Measurements from ENCODE around the gene NDST3.

NDST3 gene

GRCh38 chr4:118033148-118034052, 886 bp upstream of the NDST3 start:
- Histone ChIP-seq H3K27me3 (ENCODE audit: control insufficient read depth in 3 of 3, insufficient read depth in 3 of 3, low read depth in 1 of 3, low read length in 3 of 3) (peaks cover 0 to 15% (median 0%) of the 10 kb centered on the region in 3 experiments), H3K4ac (ENCODE audit: low read length) (no peak overlapping the region), H2BK12ac (ENCODE audit: low read length) (no peak overlapping the region), H4K8ac (ENCODE audit: low read depth, low read length) (no peak overlapping the region), H2AFZ (ENCODE audit: low read length) (peak overlapping the region; percentile 99), H3K36me3 (replicated peaks in 1 of 2; ENCODE audit: control insufficient read depth in 2 of 2, insufficient read depth in 2 of 2, low read length in 2 of 2) (no peaks in the 10 kb centered on the region), H2AK5ac (ENCODE audit: low read depth, low read length) (no peak overlapping the region), H3K9ac (ENCODE audit: low read depth, low read length, poor library complexity) (peak overlapping the region; percentile 81), H3K18ac (ENCODE audit: low read length) (peak overlapping the region; percentile 97), H3K4me3 (ENCODE audit: low read length in 2 of 2) (peak overlapping the region; percentile 49 to 96), H3K9me3 (replicated peaks in 1 of 2; ENCODE audit: control insufficient read depth in 2 of 2, insufficient read depth in 1 of 2, low read depth in 1 of 2, low read length in 2 of 2) (no peaks in the 10 kb centered on the region), H3K14ac (ENCODE audit: low read length) (no peak overlapping the region), H2BK15ac (ENCODE audit: low read length) (peak overlapping the region; percentile 89), H3K4me2 (ENCODE audit: insufficient read depth, low read length, poor library complexity, severe bottlenecking) (peak overlapping the region; percentile 66), H2BK120ac (ENCODE audit: low read depth, low read length) (no peak overlapping the region), H3K79me1 (ENCODE audit: low read depth, low read length) (no peaks in the 10 kb centered on the region), H3K23ac (ENCODE audit: low read depth, low read length, poor library complexity) (no peak overlapping the region), H3K4me1 (ENCODE audit: control insufficient read depth in 2 of 2, insufficient read depth in 1 of 2, low read depth in 1 of 2, low read length in 2 of 2) (no peaks in the 10 kb centered on the region), H2BK5ac (ENCODE audit: low read length) (no peak overlapping the region), H4K91ac (ENCODE audit: low read depth, low read length, poor library complexity) (no peak overlapping the region), H3K27ac (replicated peaks; ENCODE audit: low read length) (no peak overlapping the region)
- no CpG with 5 or more reads among the region's 100 CpGs for WGBS, 2 donors (ENCODE audit: extremely low coverage in 2 of 2, insufficient read length in 2 of 2, insufficient replicate concordance in 1 of 2)
- DNase-seq (ENCODE audit: low spot score), result peak; percentile 56

GRCh38 chr4:118035309-118035708, 1.0 kb downstream of the NDST3 start:
- Histone ChIP-seq H3K4me3 (ENCODE audit: low read length in 2 of 2) (no peak overlapping the region), H3K4ac (ENCODE audit: low read length) (no peak overlapping the region), H2BK12ac (ENCODE audit: low read length) (no peak overlapping the region), H3K14ac (ENCODE audit: low read length) (no peak overlapping the region), H2AK5ac (ENCODE audit: low read depth, low read length) (no peak overlapping the region), H4K8ac (ENCODE audit: low read depth, low read length) (no peak overlapping the region), H3K4me1 (ENCODE audit: control insufficient read depth in 2 of 2, insufficient read depth in 1 of 2, low read depth in 1 of 2, low read length in 2 of 2) (no peaks in the 10 kb centered on the region), H3K9ac (ENCODE audit: low read depth, low read length, poor library complexity) (no peak overlapping the region), H2BK15ac (ENCODE audit: low read length) (no peak overlapping the region), H3K9me3 (replicated peaks in 1 of 2; ENCODE audit: control insufficient read depth in 2 of 2, insufficient read depth in 1 of 2, low read depth in 1 of 2, low read length in 2 of 2) (no peaks in the 10 kb centered on the region), H3K18ac (ENCODE audit: low read length) (no peak overlapping the region), H3K27ac (replicated peaks; ENCODE audit: low read length) (no peak overlapping the region), H2BK5ac (ENCODE audit: low read length) (no peak overlapping the region), H2BK120ac (ENCODE audit: low read depth, low read length) (no peak overlapping the region), H3K79me1 (ENCODE audit: low read depth, low read length) (no peaks in the 10 kb centered on the region), H3K4me2 (ENCODE audit: insufficient read depth, low read length, poor library complexity, severe bottlenecking) (no peak overlapping the region), H2AFZ (ENCODE audit: low read length) (no peak overlapping the region), H4K91ac (ENCODE audit: low read depth, low read length, poor library complexity) (no peak overlapping the region), H3K23ac (ENCODE audit: low read depth, low read length, poor library complexity) (no peak overlapping the region), H3K27me3 (ENCODE audit: control insufficient read depth in 3 of 3, insufficient read depth in 3 of 3, low read depth in 1 of 3, low read length in 3 of 3) (peaks cover 0 to 15% (median 0%) of the 10 kb centered on the region in 3 experiments), H3K36me3 (replicated peaks in 1 of 2; ENCODE audit: control insufficient read depth in 2 of 2, insufficient read depth in 2 of 2, low read length in 2 of 2) (no peaks in the 10 kb centered on the region)
- no CpG with 5 or more reads among the region's 1 CpG for WGBS, 2 donors (ENCODE audit: extremely low coverage in 2 of 2, insufficient read length in 2 of 2, insufficient replicate concordance in 1 of 2)
- no peak for DNase-seq (ENCODE audit: low spot score)

GRCh38 chr4:118036336-118036735, 2.0 kb downstream of the NDST3 start:
- no peak for DNase-seq (ENCODE audit: low spot score)
- Histone ChIP-seq H2BK120ac (ENCODE audit: low read depth, low read length) (no peak overlapping the region), H4K8ac (ENCODE audit: low read depth, low read length) (no peak overlapping the region), H3K9ac (ENCODE audit: low read depth, low read length, poor library complexity) (no peak overlapping the region), H3K4ac (ENCODE audit: low read length) (no peak overlapping the region), H2AFZ (ENCODE audit: low read length) (no peak overlapping the region), H3K27ac (replicated peaks; ENCODE audit: low read length) (no peak overlapping the region), H2BK15ac (ENCODE audit: low read length) (no peak overlapping the region), H2AK5ac (ENCODE audit: low read depth, low read length) (no peak overlapping the region), H3K4me3 (ENCODE audit: low read length in 2 of 2) (no peak overlapping the region), H3K79me1 (ENCODE audit: low read depth, low read length) (no peaks in the 10 kb centered on the region), H3K18ac (ENCODE audit: low read length) (no peak overlapping the region), H3K27me3 (ENCODE audit: control insufficient read depth in 3 of 3, insufficient read depth in 3 of 3, low read depth in 1 of 3, low read length in 3 of 3) (peaks cover 0 to 15% (median 0%) of the 10 kb centered on the region in 3 experiments), H3K23ac (ENCODE audit: low read depth, low read length, poor library complexity) (no peak overlapping the region), H3K14ac (ENCODE audit: low read length) (no peak overlapping the region), H3K4me1 (ENCODE audit: control insufficient read depth in 2 of 2, insufficient read depth in 1 of 2, low read depth in 1 of 2, low read length in 2 of 2) (no peaks in the 10 kb centered on the region), H3K4me2 (ENCODE audit: insufficient read depth, low read length, poor library complexity, severe bottlenecking) (no peak overlapping the region), H2BK12ac (ENCODE audit: low read length) (no peak overlapping the region), H2BK5ac (ENCODE audit: low read length) (no peak overlapping the region), H4K91ac (ENCODE audit: low read depth, low read length, poor library complexity) (no peak overlapping the region), H3K9me3 (replicated peaks in 1 of 2; ENCODE audit: control insufficient read depth in 2 of 2, insufficient read depth in 1 of 2, low read depth in 1 of 2, low read length in 2 of 2) (no peaks in the 10 kb centered on the region), H3K36me3 (replicated peaks in 1 of 2; ENCODE audit: control insufficient read depth in 2 of 2, insufficient read depth in 2 of 2, low read length in 2 of 2) (no peaks in the 10 kb centered on the region)
- no CpG with 5 or more reads among the region's 2 CpGs for WGBS, 2 donors (ENCODE audit: extremely low coverage in 2 of 2, insufficient read length in 2 of 2, insufficient replicate concordance in 1 of 2)

- H2AFZ ChIP-seq (ENCODE audit: low read length), result no peak overlapping the region
- H2AK5ac ChIP-seq (ENCODE audit: low read depth, low read length), result no peak overlapping the region
- no peak overlapping the region for H2BK5ac ChIP-seq (ENCODE audit: low read length)
- H3K79me1 ChIP-seq (ENCODE audit: low read depth, low read length), result no peaks in the 10 kb centered on the region
- H3K14ac ChIP-seq (ENCODE audit: low read length), result no peak overlapping the region
- no peaks in the 10 kb centered on the region for H3K36me3 ChIP-seq (replicated peaks in 1 of 2; ENCODE audit: control insufficient read depth in 2 of 2, insufficient read depth in 2 of 2, low read length in 2 of 2)
- no peak overlapping the region for H3K23ac ChIP-seq (ENCODE audit: low read depth, low read length, poor library complexity)
- H2BK12ac ChIP-seq (ENCODE audit: low read length), result no peak overlapping the region
- H3K27me3 ChIP-seq (ENCODE audit: control insufficient read depth in 3 of 3, insufficient read depth in 3 of 3, low read depth in 1 of 3, low read length in 3 of 3), result peaks cover 0 to 3% (median 0%) of the 10 kb centered on the region in 3 experiments
- H3K9ac ChIP-seq (ENCODE audit: low read depth, low read length, poor library complexity), result no peak overlapping the region
- no peak overlapping the region for H2BK15ac ChIP-seq (ENCODE audit: low read length)
- no peak overlapping the region for H3K27ac ChIP-seq (replicated peaks; ENCODE audit: low read length)
- no peaks in the 10 kb centered on the region for H3K9me3 ChIP-seq (replicated peaks in 1 of 2; ENCODE audit: control insufficient read depth in 2 of 2, insufficient read depth in 1 of 2, low read depth in 1 of 2, low read length in 2 of 2)
- no peaks in the 10 kb centered on the region for H3K4me1 ChIP-seq (ENCODE audit: control insufficient read depth in 2 of 2, insufficient read depth in 1 of 2, low read depth in 1 of 2, low read length in 2 of 2)
- no CpG with 5 or more reads among the region's 1 CpG for WGBS, 2 donors (ENCODE audit: extremely low coverage in 2 of 2, insufficient read length in 2 of 2, insufficient replicate concordance in 1 of 2)
- H3K4me2 ChIP-seq (ENCODE audit: insufficient read depth, low read length, poor library complexity, severe bottlenecking), result no peak overlapping the region
- H3K4ac ChIP-seq (ENCODE audit: low read length), result no peak overlapping the region
- H3K4me3 ChIP-seq (ENCODE audit: low read length in 2 of 2), result no peak overlapping the region
- no peak overlapping the region for H2BK120ac ChIP-seq (ENCODE audit: low read depth, low read length)
- no peak for DNase-seq (ENCODE audit: low spot score)
- H3K18ac ChIP-seq (ENCODE audit: low read length), result no peak overlapping the region
- no peak overlapping the region for H4K91ac ChIP-seq (ENCODE audit: low read depth, low read length, poor library complexity)
- H4K8ac ChIP-seq (ENCODE audit: low read depth, low read length), result no peak overlapping the region
Measured at GRCh38 chr4:118037955-118038354, 3.7 kb downstream of the NDST3 start.
